Measurements from ENCODE around the gene AMBP. TPM values are rescaled to one million over a fixed set of nuclear protein-coding genes. Genes with fewer than 3 reads are reported as not detected.

AMBP gene
- total RNA-seq, 2 donors from 2014 or later = not detected

- H3K27me3 ChIP-seq = no peaks in the 10 kb centered on the region
- peak; percentile 69 for DNase-seq (ENCODE audit: low spot score)
- TF ChIP-seq, protein P1, sequence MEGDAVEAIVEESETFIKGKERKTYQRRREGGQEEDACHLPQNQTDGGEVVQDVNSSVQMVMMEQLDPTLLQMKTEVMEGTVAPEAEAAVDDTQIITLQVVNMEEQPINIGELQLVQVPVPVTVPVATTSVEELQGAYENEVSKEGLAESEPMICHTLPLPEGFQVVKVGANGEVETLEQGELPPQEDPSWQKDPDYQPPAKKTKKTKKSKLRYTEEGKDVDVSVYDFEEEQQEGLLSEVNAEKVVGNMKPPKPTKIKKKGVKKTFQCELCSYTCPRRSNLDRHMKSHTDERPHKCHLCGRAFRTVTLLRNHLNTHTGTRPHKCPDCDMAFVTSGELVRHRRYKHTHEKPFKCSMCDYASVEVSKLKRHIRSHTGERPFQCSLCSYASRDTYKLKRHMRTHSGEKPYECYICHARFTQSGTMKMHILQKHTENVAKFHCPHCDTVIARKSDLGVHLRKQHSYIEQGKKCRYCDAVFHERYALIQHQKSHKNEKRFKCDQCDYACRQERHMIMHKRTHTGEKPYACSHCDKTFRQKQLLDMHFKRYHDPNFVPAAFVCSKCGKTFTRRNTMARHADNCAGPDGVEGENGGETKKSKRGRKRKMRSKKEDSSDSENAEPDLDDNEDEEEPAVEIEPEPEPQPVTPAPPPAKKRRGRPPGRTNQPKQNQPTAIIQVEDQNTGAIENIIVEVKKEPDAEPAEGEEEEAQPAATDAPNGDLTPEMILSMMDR (IDR thresholded peaks at IDR 0.05) = peak; percentile 76 to 96
- no peaks in the 10 kb centered on the region for H3K9me3 ChIP-seq
- peaks cover 0 to 8% of the 10 kb centered on the region in 2 donors for H3K4me1 ChIP-seq
- no peaks in the 10 kb centered on the region for H3K36me3 ChIP-seq
- no peak overlapping the region for H3K4me3 ChIP-seq
- H3K27ac ChIP-seq = no peak overlapping the region
Observed at GRCh38 chr9:114108016-114108833, 30.1 kb upstream of the AMBP start.

- no peak overlapping the region for H3K27ac ChIP-seq
- H3K9me3 ChIP-seq = no peaks in the 10 kb centered on the region
- H3K4me3 ChIP-seq = no peak overlapping the region
- no peaks in the 10 kb centered on the region for H3K27me3 ChIP-seq
- H3K4me1 ChIP-seq = peaks cover 0 to under 1% of the 10 kb centered on the region in 2 donors
- DNase-seq (ENCODE audit: low spot score) = no peak
- H3K36me3 ChIP-seq = no peaks in the 10 kb centered on the region
- TF ChIP-seq, protein P1 (IDR thresholded peaks at IDR 0.05) = no peak
Observed at GRCh38 chr9:114107286-114108001, 29.3 kb upstream of the AMBP start.

DNA sequence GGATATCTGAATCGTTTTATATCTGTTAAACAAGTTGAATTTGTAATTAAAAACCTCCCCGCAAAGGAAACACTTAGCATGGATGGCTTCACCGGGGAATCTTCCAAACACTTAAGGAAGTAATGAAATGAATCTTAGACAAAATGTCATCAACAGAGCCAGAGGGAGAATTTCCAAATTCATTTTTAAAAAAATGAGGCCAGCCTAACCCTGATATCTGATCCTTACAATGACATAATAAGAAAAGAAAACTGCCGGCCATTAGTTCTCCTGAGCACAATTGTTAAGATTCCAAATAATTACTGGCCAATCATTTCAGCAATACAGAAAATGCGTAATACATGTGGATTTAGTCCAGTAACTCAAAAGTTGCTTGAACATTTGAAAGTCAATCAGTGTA, 27.1 kb upstream of the AMBP start:
- no peak for DNase-seq (ENCODE audit: low spot score)
- H3K4me1 ChIP-seq = no peaks in the 10 kb centered on the region
- TF ChIP-seq, protein P1 (IDR thresholded peaks at IDR 0.05) = no peak
- no peak overlapping the region for H3K4me3 ChIP-seq
- no peak overlapping the region for H3K27ac ChIP-seq
- H3K36me3 ChIP-seq = no peaks in the 10 kb centered on the region
- H3K27me3 ChIP-seq = no peaks in the 10 kb centered on the region
- no peaks in the 10 kb centered on the region for H3K9me3 ChIP-seq

DNA sequence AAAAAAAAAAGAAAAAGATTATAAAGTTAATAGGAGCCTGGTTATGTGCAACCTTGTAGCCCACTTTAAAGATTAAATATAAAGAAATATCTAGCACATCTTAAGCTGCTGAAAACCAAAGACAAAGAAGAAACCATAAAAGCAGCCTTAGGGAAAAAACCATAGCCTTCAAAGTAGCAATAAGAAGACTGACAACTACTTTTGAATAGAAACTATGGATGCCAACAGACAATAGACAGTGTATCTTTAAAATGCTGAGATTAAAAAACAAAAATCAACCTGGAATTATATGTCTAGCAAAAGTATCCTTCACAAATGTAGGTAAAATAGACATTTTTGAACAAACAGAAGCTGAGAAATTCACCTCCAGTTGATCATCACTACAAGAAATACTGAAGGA, 24.4 kb upstream of the AMBP start:
- Histone ChIP-seq H3K27ac (no peak overlapping the region), H3K27me3 (no peaks in the 10 kb centered on the region), H3K4me3 (no peak overlapping the region), H3K4me1 (peaks cover 0 to 15% of the 10 kb centered on the region in 2 donors), H3K9me3 (no peaks in the 10 kb centered on the region), H3K36me3 (no peaks in the 10 kb centered on the region)
- TF ChIP-seq, protein P1 (IDR thresholded peaks at IDR 0.05) = no peak
- no peak for DNase-seq (ENCODE audit: low spot score)

DNA sequence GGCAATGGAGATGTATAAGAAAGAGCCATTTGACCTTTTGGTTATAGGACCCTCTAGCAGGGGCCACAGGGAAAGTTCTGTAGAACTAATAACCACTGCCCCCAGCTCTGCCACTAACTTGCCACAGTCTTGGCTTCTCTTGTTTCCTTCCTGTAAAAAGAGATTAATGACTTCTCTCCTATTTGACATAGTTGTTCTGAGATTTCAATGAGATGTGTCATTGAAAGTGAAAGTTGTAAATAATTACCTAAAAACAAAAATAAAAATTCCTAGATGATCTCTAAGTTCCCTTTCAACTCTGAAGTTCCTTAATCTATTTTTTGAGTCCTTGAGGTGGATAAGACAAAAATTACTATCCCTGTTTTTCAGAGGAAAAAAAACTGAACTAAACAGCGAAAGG, 22.4 kb upstream of the AMBP start:
- DNase-seq (ENCODE audit: low spot score) = no peak
- peaks cover 0 to 16% of the 10 kb centered on the region in 2 donors for H3K4me1 ChIP-seq
- TF ChIP-seq, protein P1 (IDR thresholded peaks at IDR 0.05) = no peak
- no peak overlapping the region for H3K4me3 ChIP-seq
- no peaks in the 10 kb centered on the region for H3K36me3 ChIP-seq
- no peaks in the 10 kb centered on the region for H3K27me3 ChIP-seq
- H3K9me3 ChIP-seq = no peaks in the 10 kb centered on the region
- H3K27ac ChIP-seq = no peak overlapping the region

Measured in right atrium auricular region (tissue), 2 donors.